Hepatocyte (in vitro differentiated cells): ENCODE measurements around the gene COA8. TPM values are rescaled to one million over a fixed set of nuclear protein-coding genes. Genes with fewer than 3 reads are reported as not detected.
A peak's percentile ranks its signal among the peaks of the same experiment; 100 is the strongest.

Source experiments
- DNase-seq: peaks from one replicate; pipeline ENCODE4 v3.0.0-alpha.2; 2016; ENCODE audit warnings: low spot score
- H2AFZ ChIP-seq: fragments of 200-600 bp; sonication (generic); 2 replicates; pipeline ENCODE4 v1.6.0; 2016; ENCODE audit warnings: antibody characterized with exemption, mild to moderate bottlenecking
- H3K27ac ChIP-seq: fragments of 200-600 bp; sonication (generic); 2 replicates; pipeline ENCODE4 v1.5.1; 2016; ENCODE audit warnings: mild to moderate bottlenecking
- H3K27me3 ChIP-seq: fragments of 200-600 bp; sonication (generic); 2 replicates; pipeline ENCODE4 v1.6.1; 2016
- H3K36me3 ChIP-seq: fragments of 200-600 bp; sonication (generic); replicated peaks from 2 replicates; pipeline ENCODE4 v1.5.1; 2016; ENCODE audit warnings: low read depth; ENCODE audit not compliant: insufficient read depth
- H3K4me1 ChIP-seq: fragments of 200-600 bp; sonication (generic); 2 replicates; pipeline ENCODE4 v1.5.1; 2016; ENCODE audit warnings: mild to moderate bottlenecking, moderate library complexity; ENCODE audit not compliant: insufficient read depth
- H3K4me2 ChIP-seq: fragments of 200-600 bp; sonication (generic); 2 replicates; pipeline ENCODE4 v1.6.0; 2016
- H3K4me3 ChIP-seq: fragments of 200-600 bp; sonication (generic); 2 replicates; pipeline ENCODE4 v1.5.1; 2016; ENCODE audit warnings: mild to moderate bottlenecking
- H3K79me2 ChIP-seq: fragments of 200-600 bp; sonication (generic); 2 replicates; pipeline ENCODE4 v1.6.0; 2017; ENCODE audit warnings: mild to moderate bottlenecking
- H3K9me2 ChIP-seq: fragments of 200-600 bp; sonication (generic); replicated peaks from 2 replicates; pipeline ENCODE4 v1.6.0; 2017; ENCODE audit warnings: mild to moderate bottlenecking; ENCODE audit not compliant: insufficient read depth
- H3K9me3 ChIP-seq: fragments of 200-600 bp; sonication (generic); 2 replicates; pipeline ENCODE4 v1.5.1; 2016; ENCODE audit warnings: low read depth, mild to moderate bottlenecking
- H4K20me1 ChIP-seq: fragments of 200-600 bp; sonication (generic); 2 replicates; pipeline ENCODE4 v1.6.0; 2016; ENCODE audit warnings: mild to moderate bottlenecking; ENCODE audit not compliant: insufficient read depth, poor library complexity, severe bottlenecking
- EZH2 ChIP-seq: fragments of 200-600 bp; sonication (generic); IDR thresholded peaks from 2 replicates; pipeline ENCODE4 v1.6.1; 2016; ENCODE audit warnings: antibody characterized with exemption, mild to moderate bottlenecking, borderline replicate concordance
- EZH2phosphoT487 ChIP-seq: fragments of 200-600 bp; sonication (generic); IDR thresholded peaks from one replicate; pipeline ENCODE4 v1.6.1; 2018; ENCODE audit warnings: antibody characterized with exemption, mild to moderate bottlenecking, low read depth, moderate library complexity; ENCODE audit not compliant: unreplicated experiment, severe bottlenecking
- WGBS: methylation state at CpG from one replicate; pipeline ENCODE4 v1.1.6; 2016; ENCODE audit warnings: low lambda C conversion rate; ENCODE audit errors: missing lambda C conversion rate; 5-methylcytosine and 5-hydroxymethylcytosine counted together
- polyA plus RNA-seq: library from polyadenylated mRNA; unstranded; fragments of >200 nt; fragmentation: Nextera tagmentation; extraction: Ambion mirVana; gene quantifications from 2 replicates; pipeline ENCODE4 v1.2.1, GENCODE V29; 2016
- total RNA-seq: library from RNA; depleted of rRNA; stranded (reverse); fragments of >200 nt; gene quantifications from 2 replicates; pipeline ENCODE4 v1.2.3, GENCODE V29; 2014
- TF ChIP-seq, protein P1 (sequence below): fragments of 200-600 bp; sonication (generic); IDR thresholded peaks from 2 replicates; pipeline ENCODE4 v1.5.1; 2016; ENCODE audit warnings: antibody characterized with exemption, mild to moderate bottlenecking; ENCODE audit not compliant: poor library complexity

Gene COA8
- total and polyA plus RNA-seq, 2 experiments from 2014 or later, result 58.7 to 68.2 TPM

- H3K4me3 ChIP-seq, result no peak overlapping the region
- WGBS, result 81% methylated on average over 22 of the region's 28 CpGs
- no peak for DNase-seq
- no peak overlapping the region for H3K27ac ChIP-seq
- peaks cover 34% of the 10 kb centered on the region for H3K4me1 ChIP-seq
- H3K9me2 ChIP-seq, result no peaks in the 10 kb centered on the region
- TF ChIP-seq EZH2 (no peak), EZH2phosphoT487 (no peak)
- TF ChIP-seq, protein P1, sequence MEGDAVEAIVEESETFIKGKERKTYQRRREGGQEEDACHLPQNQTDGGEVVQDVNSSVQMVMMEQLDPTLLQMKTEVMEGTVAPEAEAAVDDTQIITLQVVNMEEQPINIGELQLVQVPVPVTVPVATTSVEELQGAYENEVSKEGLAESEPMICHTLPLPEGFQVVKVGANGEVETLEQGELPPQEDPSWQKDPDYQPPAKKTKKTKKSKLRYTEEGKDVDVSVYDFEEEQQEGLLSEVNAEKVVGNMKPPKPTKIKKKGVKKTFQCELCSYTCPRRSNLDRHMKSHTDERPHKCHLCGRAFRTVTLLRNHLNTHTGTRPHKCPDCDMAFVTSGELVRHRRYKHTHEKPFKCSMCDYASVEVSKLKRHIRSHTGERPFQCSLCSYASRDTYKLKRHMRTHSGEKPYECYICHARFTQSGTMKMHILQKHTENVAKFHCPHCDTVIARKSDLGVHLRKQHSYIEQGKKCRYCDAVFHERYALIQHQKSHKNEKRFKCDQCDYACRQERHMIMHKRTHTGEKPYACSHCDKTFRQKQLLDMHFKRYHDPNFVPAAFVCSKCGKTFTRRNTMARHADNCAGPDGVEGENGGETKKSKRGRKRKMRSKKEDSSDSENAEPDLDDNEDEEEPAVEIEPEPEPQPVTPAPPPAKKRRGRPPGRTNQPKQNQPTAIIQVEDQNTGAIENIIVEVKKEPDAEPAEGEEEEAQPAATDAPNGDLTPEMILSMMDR, result no peak
- H3K36me3 ChIP-seq, result no peaks in the 10 kb centered on the region
- H3K4me2 ChIP-seq, result no peak overlapping the region
- no peaks in the 10 kb centered on the region for H3K27me3 ChIP-seq
- H3K79me2 ChIP-seq, result no peaks in the 10 kb centered on the region
- no peaks in the 10 kb centered on the region for H3K9me3 ChIP-seq
- H4K20me1 ChIP-seq, result no peaks in the 10 kb centered on the region
- H2AFZ ChIP-seq, result no peak overlapping the region
These were observed 23.5 kb upstream of the COA8 start for GRCh38 chr14:103539056-103539825.

GRCh38 chr14:103540821-103541708 is 21.7 kb upstream of the COA8 start:
- H2AFZ ChIP-seq, result no peak overlapping the region

GRCh38 chr14:103541709-103542604 is 20.8 kb upstream of the COA8 start:
- Histone ChIP-seq H3K4me1 (peaks cover 34% of the 10 kb centered on the region), H2AFZ (peak overlapping the region; percentile 40), H3K36me3 (no peaks in the 10 kb centered on the region), H3K4me2 (peak overlapping the region; percentile 72), H3K79me2 (no peaks in the 10 kb centered on the region), H3K9me2 (no peaks in the 10 kb centered on the region), H3K27me3 (no peaks in the 10 kb centered on the region), H3K4me3 (no peak overlapping the region), H3K27ac (peak overlapping the region; percentile 82), H3K9me3 (no peaks in the 10 kb centered on the region), H4K20me1 (no peaks in the 10 kb centered on the region)
- WGBS, result 73% methylated on average over 32 of the region's 33 CpGs
- DNase-seq, result no peak
- TF ChIP-seq, protein P1, result no peak
- TF ChIP-seq EZH2phosphoT487 (no peak), EZH2 (no peak)

More at GRCh38 chr14:103540821-103541708, 21.7 kb upstream of the COA8 start:
- H3K27ac ChIP-seq, result peak overlapping the region; percentile 82
- DNase-seq, result no peak
- H3K4me2 ChIP-seq, result peak overlapping the region; percentile 64
- no peak overlapping the region for H3K4me3 ChIP-seq
- H3K4me1 ChIP-seq, result peaks cover 34% of the 10 kb centered on the region
- H3K79me2 ChIP-seq, result no peaks in the 10 kb centered on the region
- H3K9me2 ChIP-seq, result no peaks in the 10 kb centered on the region
- 72% methylated on average over 16 of the region's 17 CpGs for WGBS
- H3K27me3 ChIP-seq, result no peaks in the 10 kb centered on the region
- H4K20me1 ChIP-seq, result no peaks in the 10 kb centered on the region
- no peak for TF ChIP-seq EZH2phosphoT487
- TF ChIP-seq, protein P1, result no peak
- TF ChIP-seq EZH2, result no peak
- no peaks in the 10 kb centered on the region for H3K9me3 ChIP-seq
- no peaks in the 10 kb centered on the region for H3K36me3 ChIP-seq
